Kidney (tissue), 14 donors: Measurements from ENCODE around the gene SLC5A5. TPM values are rescaled to one million over a fixed set of nuclear protein-coding genes. Genes with fewer than 3 reads are reported as not detected.

ENCODE experiments used
- DNase-seq, 5 donors: peaks; one replicate each; pipeline ENCODE4 v3.0.0-alpha.2; 2013 to 2020
- FAIRE-seq: peaks from 2 replicates; lab custom pipeline; 2012; peaks lifted over from hg19 to GRCh38; lab: Jason Lieb, UNC
- H3K27ac ChIP-seq, 2 donors: one replicate each; pipeline ENCODE4 v1.7.0; 2013; ENCODE audit warnings: low read depth in 2 of 2, low read length in 2 of 2, inconsistent platforms in 1 of 2
- H3K27me3 ChIP-seq: one replicate; pipeline ENCODE4 v1.7.1; 2013; ENCODE audit warnings: low read length, inconsistent platforms; ENCODE audit not compliant: control insufficient read depth, insufficient read depth
- H3K36me3 ChIP-seq, 3 donors: one replicate each; pipeline versions ENCODE4 v1.7.0 to v1.7.1; 2013; ENCODE audit warnings: low read length in 3 of 3, control low read depth in 1 of 3, inconsistent platforms in 1 of 3; ENCODE audit not compliant: insufficient read depth in 3 of 3, control insufficient read depth in 2 of 3
- H3K4me1 ChIP-seq, 3 donors: one replicate each; pipeline versions ENCODE4 v1.7.0 to v1.7.1; 2013; ENCODE audit warnings: low read length in 3 of 3, inconsistent platforms in 1 of 3, low read depth in 1 of 3; ENCODE audit not compliant: control insufficient read depth in 2 of 3, insufficient read depth in 2 of 3
- H3K4me3 ChIP-seq, 3 donors: one replicate each; pipeline versions ENCODE4 v1.7.0 to v1.8.1; 2013; ENCODE audit warnings: low read length in 3 of 3, control low read depth in 1 of 3, inconsistent platforms in 1 of 3
- H3K9ac ChIP-seq, 3 donors: one replicate each; pipeline versions ENCODE4 v1.7.0 to v1.7.1; 2013; ENCODE audit warnings: low read length in 3 of 3, control low read depth in 1 of 3, inconsistent platforms in 1 of 3
- H3K9me3 ChIP-seq, 3 donors: one replicate each; pipeline versions ENCODE4 v1.7.0 to v1.7.1; 2013; ENCODE audit warnings: low read length in 3 of 3, control low read depth in 1 of 3, inconsistent platforms in 1 of 3; ENCODE audit not compliant: control insufficient read depth in 2 of 3, insufficient read depth in 1 of 3
- CTCF ChIP-seq: IDR thresholded peaks from 3 replicates; pipeline ENCODE4 v1.5.1; 2012; ENCODE audit warnings: mild to moderate bottlenecking, moderate library complexity, borderline replicate concordance; ENCODE audit not compliant: insufficient read depth; ENCODE audit errors: extremely low read depth
- intact Hi-C: fragments of 100-400 bp; cut with DNase I; formaldehyde crosslinking; loops from one replicate; pipeline ENCODE4 v1.11.1; 2022
- polyA plus RNA-seq: library from polyadenylated mRNA; stranded (reverse); fragments of 350-450 nt; fragmentation: Illumina TruSeq; extraction: RNeasy Lipid Tissue Mini Kit (QIAGEN cat#74804); gene quantifications from one replicate; pipeline ENCODE4 v1.2.3, GENCODE V29; 2014; ENCODE audit warnings: low read depth, low replicate concordance; ENCODE audit not compliant: insufficient read depth
- total RNA-seq: library from RNA; stranded (reverse); fragmentation: NEBNext Ultra II Directional; extraction: Animal tissue kit (Norgen Biotek cat#: 25700); gene quantifications from one replicate; pipeline ENCODE4 v1.2.1, GENCODE V29; 2021
- donor health status: control.
- donor health status: control.
- donor health status: control.
- donor health status: control.
- donor health status: control.
- donor health status: DM: yes; HTN: yes; CAD: no.
- donor health status: Normal renal cell carcinoma (clear cell type).

Gene SLC5A5
- total and polyA plus RNA-seq, 2 donors from 2014 or later = 0.16 TPM; not detected in 1

DNA sequence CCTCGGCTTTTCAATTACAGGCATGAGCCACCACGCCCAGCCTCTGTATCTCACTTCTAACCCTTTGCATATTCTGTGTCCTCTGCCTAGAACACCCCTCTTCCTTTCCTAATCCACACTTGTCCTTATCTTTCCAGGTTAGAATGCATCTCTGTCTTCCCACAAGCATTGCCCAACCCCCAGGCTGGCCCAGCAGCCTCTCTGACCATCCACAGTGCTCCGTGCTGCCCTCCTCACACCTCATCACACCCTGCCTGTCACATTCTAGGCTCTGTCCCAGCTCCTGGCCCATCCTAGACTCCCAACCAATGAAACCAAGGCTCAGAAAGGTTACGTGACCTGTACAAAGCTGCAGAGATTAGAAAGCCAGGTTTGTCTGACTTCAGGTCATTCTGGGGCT is 35.2 kb upstream of the SLC5A5 start:
- Histone ChIP-seq H3K9me3 (no peaks in the 10 kb centered on the region), H3K27me3 (no peaks in the 10 kb centered on the region), H3K9ac (no peak overlapping the region), H3K27ac (no peak overlapping the region), H3K4me1 (peaks cover 0 to 2% (median 0%) of the 10 kb centered on the region in 3 donors), H3K36me3 (no peaks in the 10 kb centered on the region), H3K4me3 (no peak overlapping the region)
- FAIRE-seq (no peak), DNase-seq (no peak)
- TF ChIP-seq CTCF = no peak
- intact Hi-C loops = no loop called here

DNA sequence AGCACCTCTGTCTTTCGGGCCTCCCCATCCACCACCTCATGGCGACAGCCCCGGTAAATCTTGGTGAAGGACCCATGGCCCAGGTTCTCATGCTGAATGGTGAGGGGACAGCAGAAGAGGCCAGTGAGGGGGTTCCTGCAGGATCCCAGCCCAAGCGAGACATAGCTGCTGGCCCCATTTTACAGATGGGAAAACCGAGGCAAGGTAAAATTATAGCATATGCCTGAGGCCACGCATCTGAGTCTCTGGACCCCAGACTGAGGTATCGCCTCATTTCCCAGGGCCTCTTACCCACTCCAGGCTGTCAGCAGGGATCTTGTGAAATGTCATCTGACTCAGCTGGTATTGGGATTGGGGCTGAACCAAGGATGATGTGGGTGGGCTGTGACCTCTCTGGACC is 33.8 kb upstream of the SLC5A5 start:
- no peak for TF ChIP-seq CTCF
- FAIRE-seq (no peak), DNase-seq (no peak)
- Histone ChIP-seq H3K27ac (no peak overlapping the region), H3K36me3 (no peaks in the 10 kb centered on the region), H3K27me3 (no peaks in the 10 kb centered on the region), H3K4me3 (no peak overlapping the region), H3K9me3 (no peaks in the 10 kb centered on the region), H3K9ac (no peak overlapping the region), H3K4me1 (peaks cover 0 to 2% (median 0%) of the 10 kb centered on the region in 3 donors)
- intact Hi-C loops = no loop called here

- Histone ChIP-seq H3K36me3 (no peaks in the 10 kb centered on the region), H3K27ac (no peak overlapping the region), H3K9me3 (no peaks in the 10 kb centered on the region), H3K4me1 (peaks cover 0 to 2% (median 0%) of the 10 kb centered on the region in 3 donors), H3K4me3 (no peak overlapping the region), H3K9ac (no peak overlapping the region), H3K27me3 (no peaks in the 10 kb centered on the region)
- intact Hi-C loops = no loop called here
- DNase-seq (no peak), FAIRE-seq (no peak)
- no peak for TF ChIP-seq CTCF
These were observed 31.7 kb upstream of the SLC5A5 start for GRCh38 chr19:17840019-17840418.

GRCh38 chr19:17841371-17841809 is 30.4 kb upstream of the SLC5A5 start:
- Histone ChIP-seq H3K4me3 (no peak overlapping the region), H3K9me3 (no peaks in the 10 kb centered on the region), H3K9ac (no peak overlapping the region), H3K4me1 (peaks cover 0 to 2% (median 0%) of the 10 kb centered on the region in 3 donors), H3K27me3 (no peaks in the 10 kb centered on the region), H3K27ac (no peak overlapping the region), H3K36me3 (no peaks in the 10 kb centered on the region)
- peak in 1 of 5 donors; percentile 85 for DNase-seq
- no peak for TF ChIP-seq CTCF
- FAIRE-seq = no peak
- intact Hi-C loops = no loop called here
